Kidney tubule cell (primary cell): ENCODE measurements around the gene CNTNAP2.

ENCODE experiments used
- DNase-seq: peaks from one replicate; pipeline ENCODE4 v3.0.0-alpha.2; 2018; ENCODE audit warnings: low spot score

Gene CNTNAP2

DNA sequence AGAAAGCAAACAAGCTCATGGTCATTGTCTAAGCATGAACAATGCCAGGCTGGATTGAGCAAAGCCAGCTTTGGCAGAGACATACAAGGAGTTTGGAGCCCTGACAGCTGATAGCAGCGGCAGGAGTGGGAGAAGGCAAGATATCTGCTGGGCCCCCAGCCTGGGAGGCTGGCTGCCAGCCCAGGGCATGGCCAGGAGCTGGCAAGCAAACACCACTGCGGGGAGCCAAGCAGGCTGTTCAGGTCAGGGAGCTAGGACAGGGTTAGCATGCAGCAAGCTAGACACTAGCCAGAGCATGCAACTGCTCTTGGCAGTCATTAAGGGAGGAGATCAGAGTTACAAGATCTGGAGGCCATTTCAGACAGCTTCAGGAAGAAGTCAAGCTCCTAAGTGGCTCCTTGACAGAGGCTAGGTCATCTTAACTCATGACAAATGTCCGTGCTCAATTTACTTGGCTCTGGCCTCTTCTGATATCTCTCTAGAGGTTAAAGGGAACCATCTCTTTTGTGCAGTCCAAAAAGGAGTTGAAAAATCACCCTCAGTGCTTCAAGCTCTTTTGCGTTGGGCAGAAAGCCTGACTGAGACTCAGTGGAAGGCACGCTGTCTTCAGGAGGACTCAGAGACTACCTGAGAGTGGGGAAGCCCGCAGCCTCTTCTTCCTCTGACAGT is 2037.1 kb downstream of the CNTNAP2 start:
- DNase-seq, result peak; percentile 20

DNA sequence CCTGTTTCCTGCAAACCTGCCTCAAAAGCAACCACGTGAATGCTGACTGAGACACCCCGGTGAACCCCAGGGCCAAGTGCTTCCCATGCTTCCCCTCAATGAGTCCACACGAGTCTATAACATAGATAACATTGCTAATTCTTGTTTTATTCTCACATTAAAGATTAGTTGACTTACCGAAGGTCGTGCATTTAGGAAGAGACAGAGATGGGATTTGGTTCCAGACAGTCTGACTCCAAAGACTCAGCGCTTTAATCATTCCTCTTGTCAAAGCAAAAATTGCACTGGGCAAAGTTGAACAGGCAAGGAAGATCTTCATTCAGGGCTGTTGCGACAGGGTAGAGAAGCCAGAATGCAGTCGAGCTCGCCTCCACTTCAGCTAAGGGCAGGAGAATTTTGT is 2038.4 kb downstream of the CNTNAP2 start:
- DNase-seq, result no peak

GRCh38 chr7:148155826-148156225 is 2039.2 kb downstream of the CNTNAP2 start:
- no peak for DNase-seq

DNA sequence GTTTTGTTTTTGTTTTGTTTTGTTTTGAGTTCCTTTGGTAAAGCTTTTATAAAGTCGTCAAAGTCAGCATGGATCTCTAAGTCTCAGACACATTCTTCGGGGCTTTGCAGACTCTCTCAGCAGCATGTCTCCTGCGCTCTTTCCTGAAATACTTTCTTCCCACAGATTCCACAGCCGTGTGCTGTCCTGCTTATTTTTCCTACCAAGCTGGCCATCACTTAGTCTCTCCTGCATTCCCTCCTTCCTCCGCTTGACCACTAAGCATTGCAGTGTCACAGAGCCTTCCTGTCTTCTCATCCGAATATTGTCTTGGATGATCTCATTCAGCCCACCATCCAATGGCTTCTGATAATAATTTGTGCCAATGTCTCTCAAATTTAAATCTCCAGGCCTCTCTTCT is 2039.6 kb downstream of the CNTNAP2 start:
- peak; percentile 13 for DNase-seq

DNA sequence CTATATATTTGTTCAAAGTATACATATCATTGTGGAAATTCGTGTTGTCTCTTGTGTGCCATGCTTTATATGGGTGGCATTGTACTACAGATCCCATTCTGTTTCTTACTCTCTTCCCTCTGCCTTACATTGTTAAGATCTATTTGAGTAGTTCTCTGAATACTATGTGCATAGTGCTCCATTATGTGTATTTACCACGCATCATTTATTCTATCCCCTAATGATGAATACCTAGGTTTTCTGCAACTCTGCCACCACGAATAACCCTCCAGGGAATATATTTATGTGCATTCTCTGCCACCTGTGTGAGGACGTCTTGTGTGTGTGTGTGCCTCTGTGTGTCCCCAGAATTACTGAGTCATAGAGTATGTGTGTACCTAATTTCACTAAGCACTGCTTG is 2042.7 kb downstream of the CNTNAP2 start:
- DNase-seq, result no peak

DNA sequence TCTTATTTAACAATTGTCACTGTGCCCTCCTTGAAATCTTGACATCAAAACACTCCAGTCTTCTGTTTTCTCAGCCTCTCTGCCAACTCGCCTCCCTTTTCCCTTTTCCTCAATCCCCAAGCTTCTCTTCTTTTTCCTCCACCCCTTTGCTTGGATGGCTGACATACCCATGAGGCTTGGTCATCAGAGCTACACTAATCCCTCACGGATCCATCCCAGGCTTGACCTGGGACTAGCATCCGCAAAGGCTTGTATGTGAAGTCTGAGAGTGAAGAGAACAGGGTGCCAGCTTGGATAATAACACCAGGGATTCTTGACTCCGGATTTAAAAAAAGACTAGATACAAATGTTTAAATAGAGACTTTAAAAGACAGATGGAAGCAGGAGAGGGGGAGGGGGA is 2045.2 kb downstream of the CNTNAP2 start:
- DNase-seq, result no peak

GRCh38 chr7:148162808-148163207 is 2046.2 kb downstream of the CNTNAP2 start:
- DNase-seq, result no peak

DNA sequence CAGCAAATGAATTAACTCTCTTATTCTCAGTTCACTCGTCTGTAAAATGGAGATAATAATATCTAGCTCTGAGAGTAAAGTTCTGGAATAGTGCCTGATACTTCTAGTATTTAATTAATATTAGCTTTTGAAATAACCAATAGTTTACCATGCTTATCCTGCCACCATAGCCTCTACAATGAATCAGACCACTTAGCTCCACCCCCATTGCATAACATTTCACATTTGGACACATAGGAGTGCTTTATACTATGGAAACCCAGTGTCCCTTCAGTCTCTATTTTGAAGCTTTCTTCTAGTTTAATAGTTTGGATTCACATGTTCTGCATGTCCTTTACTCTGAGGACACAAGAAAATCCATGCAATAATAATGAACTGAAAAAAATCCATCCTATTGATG is 2046.6 kb downstream of the CNTNAP2 start:
- DNase-seq, result no peak

GRCh38 chr7:148172920-148173319 is 2056.3 kb downstream of the CNTNAP2 start:
- no peak for DNase-seq

GRCh38 chr7:148173369-148173768 is 2056.8 kb downstream of the CNTNAP2 start:
- DNase-seq, result no peak

DNA sequence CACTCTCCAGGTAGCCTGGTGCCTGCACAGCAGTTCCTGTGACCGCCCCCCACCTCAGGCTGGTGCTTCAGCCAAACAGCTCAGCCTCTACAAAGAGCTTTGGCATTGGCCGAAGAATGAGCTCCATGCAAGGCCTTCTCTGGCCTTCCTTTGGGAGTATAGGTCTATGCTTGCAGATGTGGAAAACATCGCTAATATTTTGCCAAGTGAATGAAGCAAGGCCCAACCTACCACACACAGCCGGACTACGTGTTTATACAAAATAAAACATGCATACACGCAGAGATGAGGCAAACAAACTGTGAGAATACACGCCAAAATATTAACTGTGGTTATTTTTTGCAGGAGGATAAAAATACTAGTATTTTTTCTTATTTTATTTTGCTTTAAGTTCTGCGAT is 2057.8 kb downstream of the CNTNAP2 start:
- DNase-seq, result no peak

GRCh38 chr7:148175512-148175911 is 2058.9 kb downstream of the CNTNAP2 start:
- no peak for DNase-seq

GRCh38 chr7:148177972-148178371 is 2061.4 kb downstream of the CNTNAP2 start:
- no peak for DNase-seq

- DNase-seq, result no peak
Observed at GRCh38 chr7:148180075-148180474, 2063.5 kb downstream of the CNTNAP2 start.

DNA sequence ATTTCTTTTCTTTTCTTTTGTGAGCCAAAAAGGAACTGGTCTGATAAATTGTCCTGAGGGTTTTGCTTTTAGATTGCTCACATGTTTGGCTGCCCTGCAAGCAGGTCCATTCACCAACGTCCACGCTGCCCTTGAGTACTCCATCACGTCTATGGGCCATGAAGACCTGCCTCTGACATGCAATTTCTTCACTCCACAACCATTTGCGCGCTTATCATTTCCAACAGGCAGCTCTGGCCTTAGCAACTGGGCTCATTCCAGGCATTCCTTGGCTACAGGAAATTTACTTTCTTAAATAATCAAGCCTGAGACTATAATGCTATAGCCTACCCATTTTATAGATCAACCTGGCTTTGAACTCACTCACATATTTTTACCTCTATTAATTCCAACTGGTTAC is 2065.7 kb downstream of the CNTNAP2 start:
- no peak for DNase-seq

DNA sequence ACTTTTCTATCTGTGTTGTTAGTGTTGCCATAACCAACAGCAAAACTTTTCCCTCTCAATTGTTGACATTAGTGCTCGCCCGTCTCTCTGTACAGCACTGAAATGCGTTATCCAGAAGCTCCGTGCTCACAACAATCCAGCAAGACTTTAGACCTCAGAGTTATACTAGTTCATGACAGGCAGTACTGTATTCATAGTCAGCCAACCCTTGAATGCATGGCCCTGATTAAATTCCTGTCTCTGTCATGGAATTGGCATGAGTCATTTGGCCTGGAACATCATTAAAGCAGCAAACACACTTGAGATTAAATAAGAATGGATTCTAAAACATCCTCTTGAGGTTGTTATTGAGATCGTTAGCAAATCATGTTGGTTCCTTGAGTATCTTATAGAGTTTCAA is 2068.4 kb downstream of the CNTNAP2 start:
- peak; percentile 54 for DNase-seq

GRCh38 chr7:148187471-148187870 is 2070.9 kb downstream of the CNTNAP2 start:
- DNase-seq, result no peak

DNA sequence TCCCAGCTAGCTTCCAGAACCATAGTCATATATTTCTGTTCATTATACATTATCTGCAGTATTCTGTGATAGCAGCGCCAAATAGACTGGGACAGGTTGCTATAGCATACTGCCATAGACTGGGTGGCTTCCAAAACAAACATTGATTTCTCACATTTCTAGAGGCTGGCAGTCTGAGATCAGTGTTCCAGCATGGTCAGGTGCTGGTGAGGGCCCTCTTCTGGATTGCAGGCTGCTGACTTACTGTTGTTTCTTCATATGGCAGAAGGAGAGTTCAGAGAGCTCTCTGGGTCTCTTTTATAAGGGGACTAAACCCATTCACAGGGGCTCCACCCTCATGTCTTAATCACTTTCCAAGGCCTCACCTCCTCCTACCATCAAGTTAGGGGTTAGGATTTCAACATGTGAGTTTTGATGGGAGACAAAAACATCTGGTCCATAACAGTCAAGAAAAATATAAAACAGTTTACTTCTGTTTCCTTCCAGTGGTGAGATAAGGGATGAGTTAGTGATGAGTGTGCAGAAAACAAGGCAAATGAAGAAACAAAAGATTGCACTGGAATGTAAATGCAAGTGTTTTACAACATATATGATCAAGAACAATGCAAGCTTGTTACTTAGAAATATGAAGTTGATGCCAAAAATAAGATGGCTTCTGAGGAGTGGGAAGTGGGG is 2074.9 kb downstream of the CNTNAP2 start:
- DNase-seq, result no peak

DNA sequence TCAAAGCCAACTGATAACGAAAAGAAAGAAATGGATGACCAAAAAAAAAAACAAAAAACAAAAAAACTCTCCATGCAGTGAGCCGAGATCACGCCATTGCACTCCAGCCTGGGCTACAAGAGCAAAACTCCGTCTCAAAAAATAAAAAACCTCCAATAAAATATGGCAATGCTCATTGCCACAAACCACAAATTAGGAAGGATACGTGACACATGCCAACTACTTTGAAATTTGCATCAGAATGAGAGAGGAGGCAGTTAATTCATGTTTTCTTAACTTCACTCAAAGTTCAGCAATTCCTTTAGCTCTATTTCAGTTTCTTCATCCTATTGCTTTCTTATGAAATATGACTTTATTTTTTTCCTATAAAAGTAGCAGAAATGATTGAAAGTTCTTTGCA is 2075.9 kb downstream of the CNTNAP2 start:
- no peak for DNase-seq

DNA sequence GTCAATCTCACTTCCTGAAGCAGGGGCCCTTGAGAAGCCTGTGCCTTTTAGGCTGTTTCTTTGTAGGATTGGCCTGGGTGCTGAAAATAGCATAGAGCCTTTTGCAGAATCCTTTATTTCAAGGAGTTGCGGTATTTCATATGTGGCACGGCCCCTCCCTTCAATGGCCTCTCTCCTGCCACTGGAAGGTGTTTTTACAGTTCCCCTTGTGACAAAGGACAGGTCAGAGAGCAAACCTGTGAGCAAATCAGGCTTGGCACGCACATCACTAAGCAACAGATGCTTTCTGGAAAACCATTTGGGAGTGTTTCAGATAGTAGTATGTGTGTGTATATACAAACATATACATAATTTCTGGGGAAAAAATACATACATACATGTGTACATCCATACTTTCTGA is 2085.4 kb downstream of the CNTNAP2 start:
- no peak for DNase-seq

DNA sequence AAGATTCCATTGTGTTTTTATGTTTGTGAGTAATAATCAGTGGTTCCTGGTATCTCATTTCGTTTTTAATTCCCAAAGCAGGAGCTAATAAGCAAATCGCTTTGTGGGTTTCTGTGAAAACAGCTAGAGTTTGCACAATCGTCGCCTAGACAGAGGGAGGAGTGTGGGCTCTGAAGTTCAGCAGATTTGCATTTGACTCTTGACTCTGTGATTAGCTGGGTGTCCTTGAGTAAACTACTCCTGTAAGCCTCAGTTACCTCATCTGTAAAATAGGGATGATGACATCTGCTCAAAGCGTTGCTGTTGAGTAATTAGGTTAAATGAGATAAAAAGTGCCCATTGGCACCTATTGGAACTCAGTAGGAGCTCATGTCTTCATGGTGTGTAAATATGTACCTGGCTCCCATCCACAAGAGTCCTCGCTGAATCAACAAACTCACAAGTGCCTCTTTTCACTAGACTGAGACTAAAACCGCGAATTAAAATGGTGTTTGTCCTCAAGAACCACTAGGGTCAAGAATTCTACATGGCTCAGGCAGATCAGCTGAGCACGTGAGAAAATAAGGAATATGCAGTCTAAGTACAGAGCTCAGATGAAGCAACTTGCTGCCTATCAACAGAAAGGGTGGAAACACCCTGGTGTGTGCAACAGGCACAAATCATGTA is 2088.2 kb downstream of the CNTNAP2 start:
- DNase-seq, result no peak

DNA sequence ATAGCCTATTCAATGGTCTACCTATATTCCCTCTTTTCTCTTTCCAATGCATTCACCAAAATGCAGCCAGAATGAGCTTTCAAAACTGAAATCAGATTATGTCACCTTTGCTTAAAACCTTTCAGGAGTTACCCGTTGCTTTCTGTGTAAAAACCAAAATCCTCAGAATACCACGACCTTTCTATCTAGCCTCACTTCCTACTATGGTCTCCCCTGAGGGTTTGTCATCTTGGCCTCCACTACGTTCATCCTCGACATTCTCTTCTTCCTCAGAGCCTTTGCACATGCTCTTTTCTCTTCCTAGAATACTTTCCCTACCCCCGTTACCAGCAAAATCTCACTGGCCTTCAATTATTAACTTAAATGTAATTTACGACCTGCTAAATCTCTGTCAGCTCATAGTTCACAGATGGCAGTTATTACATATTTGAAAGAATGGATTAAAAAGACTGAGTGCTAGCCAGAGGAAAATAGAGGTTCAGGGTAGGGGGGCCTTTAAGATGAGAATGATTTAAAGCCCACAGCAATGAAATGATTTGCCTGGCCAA is 2093.1 kb downstream of the CNTNAP2 start:
- DNase-seq, result no peak

DNA sequence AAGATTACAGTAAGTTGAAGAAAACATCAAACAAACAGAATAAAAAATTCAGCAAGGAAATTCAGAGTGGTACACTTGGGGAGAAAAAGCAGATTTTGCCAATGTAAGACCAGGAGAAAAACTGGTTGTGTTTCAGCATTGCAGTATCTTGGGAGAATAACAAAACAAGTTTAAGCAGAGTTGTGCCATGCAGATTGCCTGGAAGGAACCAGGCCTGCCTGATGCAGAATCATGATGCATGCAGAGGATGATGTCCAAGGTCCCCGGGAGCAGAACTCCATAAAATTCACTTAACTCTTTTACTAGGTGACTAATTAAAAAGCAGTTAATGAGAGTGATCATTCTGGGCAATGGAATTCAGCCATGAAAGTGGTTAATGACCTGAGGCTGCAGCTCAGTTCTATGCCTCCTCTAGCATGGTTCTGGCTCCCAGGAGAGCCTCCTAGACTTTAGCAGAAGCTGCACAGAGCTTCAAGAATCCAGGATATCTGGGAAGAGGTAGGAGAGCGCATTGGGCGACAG is 2094.3 kb downstream of the CNTNAP2 start:
- peak; percentile 3 for DNase-seq
